ENCODE data around the gene DIS3L2.
"Not testable (repeated sequence)": the region's sequence is repeated elsewhere in the genome, so short reads cannot be mapped to it uniquely, and the experiment has no call there.

The DIS3L2 gene

GRCh38 chr2:232369126-232369951, 407.8 kb downstream of the DIS3L2 start:
- H3K9me3 ChIP-seq (ENCODE audit: low read length), result no peaks in the 10 kb centered on the region
- H3K4me3 ChIP-seq (ENCODE audit: low read length), result no peak overlapping the region
- no peaks in the 10 kb centered on the region for H3K36me3 ChIP-seq (ENCODE audit: insufficient read depth, low read length)
- H3K4me1 ChIP-seq (ENCODE audit: insufficient read depth, low read length), result peaks cover 16% of the 10 kb centered on the region
- no peak overlapping the region for H2AFZ ChIP-seq (ENCODE audit: low read depth, low read length)
- peaks cover 4% of the 10 kb centered on the region for H3K27me3 ChIP-seq (ENCODE audit: insufficient read depth, low read length)

GRCh38 chr2:232370007-232370406, 408.5 kb downstream of the DIS3L2 start:
- H3K36me3 ChIP-seq (ENCODE audit: insufficient read depth, low read length); H3K4me3 ChIP-seq (ENCODE audit: low read length); H3K9me3 ChIP-seq (ENCODE audit: low read length); H2AFZ ChIP-seq (ENCODE audit: low read depth, low read length); H3K27me3 ChIP-seq (ENCODE audit: insufficient read depth, low read length): not testable (repeated sequence)
- H3K4me1 ChIP-seq (ENCODE audit: insufficient read depth, low read length), result peaks cover 16% of the 10 kb centered on the region

- peaks cover 11% of the 10 kb centered on the region for H3K27me3 ChIP-seq (ENCODE audit: insufficient read depth, low read length)
- no peak overlapping the region for H3K4me3 ChIP-seq (ENCODE audit: low read length)
- no peaks in the 10 kb centered on the region for H3K36me3 ChIP-seq (ENCODE audit: insufficient read depth, low read length)
- H3K9me3 ChIP-seq (ENCODE audit: low read length), result no peaks in the 10 kb centered on the region
- H2AFZ ChIP-seq (ENCODE audit: low read depth, low read length), result no peak overlapping the region
- H3K4me1 ChIP-seq (ENCODE audit: insufficient read depth, low read length), result peaks cover 16% of the 10 kb centered on the region
Measured at GRCh38 chr2:232372231-232373208, 411.0 kb downstream of the DIS3L2 start.

- H3K4me1 ChIP-seq (ENCODE audit: insufficient read depth, low read length), result peaks cover 6% of the 10 kb centered on the region
- no peaks in the 10 kb centered on the region for H3K9me3 ChIP-seq (ENCODE audit: low read length)
- H3K27me3 ChIP-seq (ENCODE audit: insufficient read depth, low read length), result peaks cover 11% of the 10 kb centered on the region
- H2AFZ ChIP-seq (ENCODE audit: low read depth, low read length), result no peak overlapping the region
- no peak overlapping the region for H3K4me3 ChIP-seq (ENCODE audit: low read length)
- no peaks in the 10 kb centered on the region for H3K36me3 ChIP-seq (ENCODE audit: insufficient read depth, low read length)
Measured at GRCh38 chr2:232374356-232374755, 412.8 kb downstream of the DIS3L2 start.

- Histone ChIP-seq H3K36me3 (ENCODE audit: insufficient read depth, low read length) (no peaks in the 10 kb centered on the region), H3K4me1 (ENCODE audit: insufficient read depth, low read length) (no peaks in the 10 kb centered on the region), H3K9me3 (ENCODE audit: low read length) (no peaks in the 10 kb centered on the region), H2AFZ (ENCODE audit: low read depth, low read length) (no peak overlapping the region), H3K27me3 (ENCODE audit: insufficient read depth, low read length) (peaks cover 11% of the 10 kb centered on the region), H3K4me3 (ENCODE audit: low read length) (no peak overlapping the region)
Measured at GRCh38 chr2:232375164-232375563, 413.7 kb downstream of the DIS3L2 start.

- Histone ChIP-seq H3K9me3 (ENCODE audit: low read length) (no peaks in the 10 kb centered on the region), H3K36me3 (ENCODE audit: insufficient read depth, low read length) (no peaks in the 10 kb centered on the region), H2AFZ (ENCODE audit: low read depth, low read length) (no peak overlapping the region), H3K4me1 (ENCODE audit: insufficient read depth, low read length) (no peaks in the 10 kb centered on the region), H3K27me3 (ENCODE audit: insufficient read depth, low read length) (peaks cover 11% of the 10 kb centered on the region), H3K4me3 (ENCODE audit: low read length) (no peak overlapping the region)
Measured at GRCh38 chr2:232376260-232376659, 414.7 kb downstream of the DIS3L2 start.

- H3K27me3 ChIP-seq (ENCODE audit: insufficient read depth, low read length), result peaks cover 11% of the 10 kb centered on the region
- H2AFZ ChIP-seq (ENCODE audit: low read depth, low read length), result no peak overlapping the region
- H3K36me3 ChIP-seq (ENCODE audit: insufficient read depth, low read length), result no peaks in the 10 kb centered on the region
- H3K4me3 ChIP-seq (ENCODE audit: low read length), result no peak overlapping the region
- H3K9me3 ChIP-seq (ENCODE audit: low read length), result no peaks in the 10 kb centered on the region
- no peaks in the 10 kb centered on the region for H3K4me1 ChIP-seq (ENCODE audit: insufficient read depth, low read length)
Measured at GRCh38 chr2:232376713-232377112, 415.2 kb downstream of the DIS3L2 start.

- no peak overlapping the region for H3K4me3 ChIP-seq (ENCODE audit: low read length)
- no peaks in the 10 kb centered on the region for H3K36me3 ChIP-seq (ENCODE audit: insufficient read depth, low read length)
- H3K27me3 ChIP-seq (ENCODE audit: insufficient read depth, low read length), result peaks cover 13% of the 10 kb centered on the region
- H2AFZ ChIP-seq (ENCODE audit: low read depth, low read length), result no peak overlapping the region
- no peaks in the 10 kb centered on the region for H3K4me1 ChIP-seq (ENCODE audit: insufficient read depth, low read length)
- no peaks in the 10 kb centered on the region for H3K9me3 ChIP-seq (ENCODE audit: low read length)
Measured at GRCh38 chr2:232377319-232377718, 415.8 kb downstream of the DIS3L2 start.

- Histone ChIP-seq H3K4me1 (ENCODE audit: insufficient read depth, low read length) (no peaks in the 10 kb centered on the region), H3K36me3 (ENCODE audit: insufficient read depth, low read length) (no peaks in the 10 kb centered on the region), H3K27me3 (ENCODE audit: insufficient read depth, low read length) (peaks cover 14% of the 10 kb centered on the region), H3K9me3 (ENCODE audit: low read length) (no peaks in the 10 kb centered on the region), H3K4me3 (ENCODE audit: low read length) (no peak overlapping the region), H2AFZ (ENCODE audit: low read depth, low read length) (no peak overlapping the region)
Measured at GRCh38 chr2:232377841-232378734, 416.6 kb downstream of the DIS3L2 start.

- not testable (repeated sequence) for H3K9me3 ChIP-seq (ENCODE audit: low read length); H3K4me3 ChIP-seq (ENCODE audit: low read length); H3K4me1 ChIP-seq (ENCODE audit: insufficient read depth, low read length); H3K36me3 ChIP-seq (ENCODE audit: insufficient read depth, low read length); H2AFZ ChIP-seq (ENCODE audit: low read depth, low read length)
- peaks cover 19% of the 10 kb centered on the region for H3K27me3 ChIP-seq (ENCODE audit: insufficient read depth, low read length)
Measured at GRCh38 chr2:232378735-232379151, 417.2 kb downstream of the DIS3L2 start, which contains the start of gene ALPP. Gene ALPP, plus strand, starts transcription at chr2:232378751. Its CDS starts 52 bp downstream, at chr2:232378803.

- not testable (repeated sequence) for H3K4me1 ChIP-seq (ENCODE audit: insufficient read depth, low read length); H3K4me3 ChIP-seq (ENCODE audit: low read length); H2AFZ ChIP-seq (ENCODE audit: low read depth, low read length); H3K9me3 ChIP-seq (ENCODE audit: low read length); H3K36me3 ChIP-seq (ENCODE audit: insufficient read depth, low read length)
- H3K27me3 ChIP-seq (ENCODE audit: insufficient read depth, low read length), result peaks cover 16% of the 10 kb centered on the region
Measured at GRCh38 chr2:232379610-232380590, 418.4 kb downstream of the DIS3L2 start.

Data from neuron (in vitro differentiated cells).